Stimulated activated CD8-positive, alpha-beta memory T cell treated with anti-CD3 and anti-CD28 coated beads, Interleukin-15, amount 100 ng/mL, for 48 hours (primary cell): ENCODE results near the gene MYO7B.

Experiments used
- DNase-seq, 2 donors: peaks; one replicate each; pipeline ENCODE4 v3.0.0-alpha.2; 2020; ENCODE audit warnings: low read depth in 2 of 2

The MYO7B gene

DNA sequence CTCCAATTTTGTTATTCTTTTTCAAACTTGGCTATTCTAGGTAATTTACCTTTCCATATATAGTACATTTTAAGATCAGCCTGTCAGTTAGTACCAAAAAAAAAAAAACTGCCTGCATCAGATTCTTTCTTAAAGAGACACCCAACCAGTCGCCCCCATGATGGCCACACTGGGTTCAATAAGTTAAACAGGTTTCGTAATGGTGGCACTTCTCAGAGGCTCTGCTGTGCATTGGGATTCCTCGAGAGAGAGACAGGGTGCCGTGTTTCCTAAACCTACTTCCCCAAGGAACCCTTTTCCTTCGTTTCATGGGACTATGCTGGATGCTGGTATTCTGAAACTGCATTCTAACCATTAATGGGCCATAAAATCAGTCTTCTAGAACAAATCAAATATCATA, 37.4 kb downstream of the MYO7B start:
- DNase-seq: no peak

DNA sequence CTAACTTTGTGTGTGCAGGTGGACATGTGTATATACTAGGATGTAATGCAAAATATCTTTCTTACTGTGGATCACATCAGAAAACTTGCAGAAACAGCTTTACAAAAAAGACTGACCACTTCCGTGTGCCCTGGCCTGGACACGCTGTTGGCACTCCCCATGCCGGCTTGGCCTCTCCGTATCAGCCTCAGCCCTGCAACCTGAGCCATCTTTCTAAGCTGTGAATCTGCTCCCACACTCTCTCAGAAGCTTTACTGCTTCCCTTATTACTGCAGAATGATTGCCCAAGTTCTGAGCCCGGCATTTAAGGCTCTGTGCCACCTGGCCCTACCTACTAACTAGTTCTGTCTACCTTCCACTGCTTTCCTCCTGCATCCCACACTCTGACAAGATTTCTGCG, 37.8 kb downstream of the MYO7B start:
- DNase-seq: no peak

DNA sequence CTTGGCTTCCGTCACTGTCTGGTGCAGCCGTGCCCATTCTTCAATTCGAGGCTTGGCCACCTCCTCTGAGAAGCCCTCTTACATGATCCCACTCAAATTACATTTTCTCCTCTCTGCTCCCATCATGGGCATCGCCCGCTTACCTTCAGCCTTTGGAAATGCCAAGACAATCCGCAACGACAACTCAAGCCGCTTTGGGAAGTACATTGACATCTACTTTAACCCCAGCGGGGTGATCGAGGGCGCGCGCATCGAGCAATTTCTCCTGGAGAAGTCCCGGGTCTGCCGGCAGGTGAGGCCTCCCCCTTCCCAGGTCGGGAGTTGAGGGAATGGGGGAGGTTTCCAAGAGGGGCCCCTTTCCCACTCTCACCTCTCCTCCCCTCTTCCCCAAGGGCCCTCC, 38.3 kb downstream of the MYO7B start:
- no peak for DNase-seq

DNA sequence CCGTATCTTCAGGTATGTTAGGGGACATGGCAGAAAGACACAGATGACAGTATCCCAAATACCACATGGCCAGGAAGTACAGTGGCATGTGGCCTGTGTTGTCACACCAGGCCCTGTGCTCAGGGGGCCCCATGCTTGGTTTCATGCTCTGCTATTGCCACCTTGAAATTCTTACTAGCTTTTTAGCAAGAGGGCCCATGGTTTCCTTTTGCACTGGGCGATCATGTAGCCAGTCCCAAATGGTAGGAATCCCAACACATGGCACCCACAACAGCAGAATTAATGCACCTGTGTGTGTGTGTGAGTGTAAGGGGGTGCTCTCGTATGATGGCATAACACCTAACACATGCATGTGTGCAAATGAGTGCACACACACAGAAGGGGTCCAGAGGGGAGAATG, 39.2 kb downstream of the MYO7B start:
- no peak for DNase-seq

DNA sequence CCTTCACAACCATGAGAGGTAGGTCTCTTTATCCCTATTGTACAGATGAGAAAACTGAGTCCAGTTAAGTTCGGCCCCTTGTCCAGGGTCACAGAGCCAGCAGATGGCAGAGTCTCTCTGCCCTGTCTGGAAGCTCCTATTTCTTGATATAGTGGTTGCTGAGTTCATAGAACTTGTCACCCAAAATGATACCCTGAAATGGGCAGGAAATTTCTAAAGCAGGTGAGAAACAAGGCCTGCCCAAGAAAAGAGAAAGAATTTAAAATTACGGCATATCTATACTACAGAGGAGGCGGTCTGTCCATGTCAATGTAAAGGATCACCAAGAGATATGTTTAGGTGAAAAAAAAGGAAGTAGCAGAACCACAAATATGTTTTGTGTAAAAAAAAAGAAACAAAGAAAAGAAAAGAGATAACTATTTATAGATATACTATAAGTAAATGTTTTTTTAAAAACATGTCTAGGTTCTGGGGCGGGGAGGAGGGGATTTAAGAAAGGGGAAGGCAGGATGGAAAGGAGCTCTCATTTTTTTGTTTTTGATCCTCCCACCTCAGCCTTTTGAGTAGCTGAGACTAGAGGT, 39.8 kb downstream of the MYO7B start:
- DNase-seq: no peak

DNA sequence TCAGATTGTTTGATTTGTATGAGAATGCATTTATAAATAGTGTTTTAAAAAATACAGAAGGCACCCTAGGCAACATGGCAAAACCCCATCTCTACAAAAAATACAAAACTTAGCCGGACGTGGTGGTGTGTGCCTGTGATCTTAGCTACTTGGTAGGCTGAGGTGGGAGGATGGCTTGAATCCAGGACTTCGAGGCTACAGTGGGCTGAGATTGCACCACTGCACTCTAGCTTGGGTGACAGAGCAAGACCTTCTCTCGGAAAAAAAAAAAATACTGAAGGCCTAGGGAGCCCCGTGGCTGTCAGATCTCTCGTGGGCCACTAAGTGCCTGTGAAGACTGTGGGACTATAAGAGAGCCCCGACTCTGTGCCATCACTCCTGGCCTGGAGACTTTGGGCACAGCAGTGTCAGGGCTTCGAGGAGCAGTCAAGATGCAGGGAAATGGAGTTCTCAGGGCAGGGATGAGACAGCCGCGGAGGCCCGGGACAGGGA, 40.5 kb downstream of the MYO7B start:
- no peak for DNase-seq

DNA sequence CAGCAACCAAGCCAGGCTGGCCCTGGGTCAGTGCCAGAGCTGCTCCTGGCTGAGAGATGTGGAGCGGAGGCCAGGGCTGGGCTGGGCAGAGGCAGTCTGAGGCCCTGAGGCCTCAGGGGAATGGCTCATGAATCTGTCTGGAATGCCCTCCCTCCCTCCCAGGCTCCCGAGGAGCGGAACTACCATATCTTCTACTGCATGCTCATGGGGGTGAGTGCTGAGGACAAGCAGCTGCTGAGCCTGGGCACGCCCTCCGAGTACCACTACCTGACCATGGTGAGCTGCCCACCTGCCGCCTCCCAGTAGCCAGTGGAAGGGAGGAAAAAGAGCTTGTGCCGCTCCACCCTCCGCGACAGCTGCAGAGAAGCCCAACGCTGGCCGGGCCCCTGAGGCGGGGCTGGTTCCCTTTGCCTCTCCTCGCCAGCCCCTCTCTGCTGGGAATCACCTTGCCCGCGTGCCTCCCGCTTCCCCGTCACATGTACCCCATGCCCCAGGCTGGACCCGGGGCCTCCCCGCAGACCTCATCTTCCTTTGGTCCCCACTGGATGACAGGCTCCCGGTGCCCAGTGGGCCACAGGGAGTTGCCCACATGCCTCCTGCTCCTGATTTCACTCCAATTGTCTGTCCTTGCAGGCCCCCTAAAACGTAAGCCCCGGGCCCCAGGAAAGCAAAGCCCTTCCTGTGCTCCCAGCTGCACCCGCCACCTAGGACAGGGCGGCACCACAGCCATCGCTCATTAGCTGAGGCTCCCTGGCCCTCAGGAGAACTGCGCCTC, 41.1 kb downstream of the MYO7B start:
- no peak for DNase-seq

DNA sequence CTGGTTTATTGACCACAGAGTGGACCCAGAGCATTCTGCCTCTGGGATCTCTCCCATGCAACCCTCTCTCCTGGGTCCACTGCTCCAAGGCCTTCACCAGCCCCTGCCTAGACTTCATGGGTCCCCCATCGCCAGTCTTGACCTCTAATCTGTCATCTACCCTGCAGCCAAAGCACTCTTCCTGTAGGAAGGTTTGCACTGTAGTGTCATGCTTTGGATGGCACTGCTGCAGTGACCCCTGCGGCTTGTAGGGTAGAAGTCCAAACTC, 41.7 kb downstream of the MYO7B start:
- no peak for DNase-seq

DNA sequence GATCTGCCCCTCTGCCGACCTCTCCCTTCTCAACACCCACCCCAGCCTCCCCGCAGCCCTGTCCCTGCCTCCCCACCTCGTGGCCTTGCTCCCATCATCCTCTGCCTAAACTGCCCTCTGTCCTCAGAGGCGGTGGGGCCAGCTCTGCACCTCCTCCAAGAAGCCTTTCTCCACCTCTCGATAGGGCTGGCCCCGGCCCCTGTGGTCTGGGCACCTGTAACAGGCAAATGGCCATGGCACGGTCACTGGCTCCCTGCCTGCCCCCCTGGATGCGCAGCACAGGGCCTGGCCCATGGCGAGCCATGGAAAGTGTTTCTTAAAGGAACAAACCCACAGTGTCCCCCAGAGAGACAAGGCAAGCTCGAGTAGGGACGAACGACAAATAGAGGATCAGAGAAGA, 42.0 kb downstream of the MYO7B start:
- DNase-seq: no peak

DNA sequence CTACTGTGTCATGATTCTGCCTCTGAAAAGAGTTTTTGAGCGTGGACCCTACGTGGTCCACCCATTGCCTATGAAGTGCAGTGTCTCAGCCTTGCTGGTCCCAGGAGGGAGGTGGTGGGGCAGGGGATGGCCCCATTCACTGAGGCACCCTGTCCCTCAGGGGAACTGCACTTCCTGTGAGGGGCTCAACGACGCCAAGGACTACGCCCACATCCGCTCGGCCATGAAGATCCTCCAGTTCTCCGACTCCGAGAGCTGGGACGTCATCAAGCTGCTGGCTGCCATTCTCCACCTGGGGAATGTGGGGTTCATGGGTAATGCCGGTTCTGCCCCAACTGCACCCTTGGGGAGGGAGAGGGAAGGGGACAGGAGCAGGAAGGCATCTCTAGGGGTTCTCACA, 42.5 kb downstream of the MYO7B start:
- DNase-seq: no peak

DNA sequence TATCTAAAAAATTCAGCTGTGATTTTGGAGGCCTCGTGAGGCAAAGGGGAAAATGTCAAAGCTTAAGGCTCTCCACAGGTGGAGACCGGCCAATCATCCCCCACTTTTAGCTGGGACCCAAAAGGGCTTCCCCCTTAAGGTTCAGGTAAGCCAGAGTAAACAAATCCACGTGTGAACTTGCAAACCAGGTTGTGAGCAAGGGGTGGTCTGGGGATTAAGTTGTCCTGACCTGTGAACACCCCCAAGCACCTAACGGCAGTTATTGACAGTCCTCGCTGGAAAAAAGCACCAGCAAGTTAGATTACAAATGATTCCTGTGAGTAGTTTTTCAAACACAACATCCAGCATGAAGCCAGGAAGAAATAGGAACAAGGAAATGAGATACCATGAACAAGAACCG, 42.9 kb downstream of the MYO7B start:
- DNase-seq: no peak

DNA sequence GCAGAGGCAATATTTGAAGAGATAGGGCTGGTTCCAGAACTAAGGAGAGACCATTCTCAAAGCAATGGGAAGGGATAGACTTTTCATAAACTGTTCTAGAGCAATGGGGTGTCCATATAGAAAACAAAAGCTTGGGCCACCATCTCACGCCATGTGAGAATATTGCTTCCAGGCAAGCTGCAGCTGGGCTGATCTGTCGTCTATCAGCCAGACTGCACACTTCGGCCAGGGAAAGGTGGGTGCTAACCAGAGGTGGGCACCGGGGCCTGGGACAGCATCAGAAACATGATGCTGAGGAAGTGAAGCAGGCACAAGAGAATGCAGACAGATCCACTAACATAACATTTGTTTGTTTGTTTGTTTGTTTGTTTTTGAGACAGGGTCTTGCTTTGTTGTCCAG, 43.7 kb downstream of the MYO7B start:
- DNase-seq: no peak

DNA sequence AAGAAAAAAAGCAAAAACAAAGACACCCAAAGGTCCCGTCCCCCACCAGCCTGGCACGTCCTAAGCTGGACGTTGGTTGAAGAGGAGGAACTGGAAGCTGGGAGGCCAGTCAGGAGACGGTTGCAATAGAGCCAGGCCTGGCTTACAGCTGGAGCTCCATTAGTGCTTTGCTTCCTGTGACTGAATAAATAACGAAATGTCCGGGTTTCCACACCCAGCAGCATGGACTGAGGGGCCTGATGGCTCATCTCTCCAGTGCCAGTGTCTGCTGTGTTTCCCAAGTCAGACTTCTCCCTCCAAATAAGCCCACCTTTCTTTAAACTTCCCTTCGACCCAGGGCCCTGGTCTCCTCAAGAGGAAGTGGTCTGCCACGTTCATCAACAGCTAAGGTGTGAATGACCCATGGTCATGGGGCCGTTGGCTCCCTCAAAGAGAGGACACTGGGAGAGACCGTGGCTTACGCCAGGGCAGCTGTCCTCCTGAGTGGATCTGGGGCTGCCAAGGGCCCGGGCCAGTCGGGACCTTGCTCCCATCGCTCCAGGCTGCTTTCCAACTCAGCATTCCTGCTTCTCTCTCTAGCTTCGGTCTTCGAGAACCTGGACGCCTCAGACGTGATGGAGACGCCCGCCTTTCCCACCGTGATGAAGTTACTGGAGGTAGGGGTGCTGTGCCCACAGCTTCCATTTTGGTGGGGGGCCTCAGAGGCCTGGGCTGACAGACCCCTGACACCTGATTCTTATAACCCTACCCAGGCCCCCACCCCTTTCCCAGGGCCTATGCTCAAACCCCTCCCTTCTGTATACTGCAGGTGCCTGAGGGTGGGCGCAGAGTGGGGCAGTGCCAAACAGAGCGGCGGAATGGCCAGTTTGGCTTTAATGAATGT, 44.9 kb downstream of the MYO7B start:
- DNase-seq: no peak

DNA sequence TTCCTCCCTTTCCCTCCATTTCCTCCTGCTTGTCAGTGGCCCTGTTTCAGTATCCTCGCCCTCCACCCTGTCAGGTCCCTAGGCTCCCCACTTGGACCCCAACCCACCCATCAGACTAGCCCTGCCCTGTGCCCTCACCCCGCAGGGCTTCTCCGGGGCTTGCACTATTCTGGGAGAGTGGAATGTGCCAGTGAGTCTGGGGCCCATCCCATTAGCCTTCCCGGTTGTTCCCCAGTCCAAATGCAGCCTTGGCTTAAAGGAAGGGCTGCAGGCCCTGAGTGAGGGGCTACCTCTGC, 45.5 kb downstream of the MYO7B start:
- DNase-seq: no peak

DNA sequence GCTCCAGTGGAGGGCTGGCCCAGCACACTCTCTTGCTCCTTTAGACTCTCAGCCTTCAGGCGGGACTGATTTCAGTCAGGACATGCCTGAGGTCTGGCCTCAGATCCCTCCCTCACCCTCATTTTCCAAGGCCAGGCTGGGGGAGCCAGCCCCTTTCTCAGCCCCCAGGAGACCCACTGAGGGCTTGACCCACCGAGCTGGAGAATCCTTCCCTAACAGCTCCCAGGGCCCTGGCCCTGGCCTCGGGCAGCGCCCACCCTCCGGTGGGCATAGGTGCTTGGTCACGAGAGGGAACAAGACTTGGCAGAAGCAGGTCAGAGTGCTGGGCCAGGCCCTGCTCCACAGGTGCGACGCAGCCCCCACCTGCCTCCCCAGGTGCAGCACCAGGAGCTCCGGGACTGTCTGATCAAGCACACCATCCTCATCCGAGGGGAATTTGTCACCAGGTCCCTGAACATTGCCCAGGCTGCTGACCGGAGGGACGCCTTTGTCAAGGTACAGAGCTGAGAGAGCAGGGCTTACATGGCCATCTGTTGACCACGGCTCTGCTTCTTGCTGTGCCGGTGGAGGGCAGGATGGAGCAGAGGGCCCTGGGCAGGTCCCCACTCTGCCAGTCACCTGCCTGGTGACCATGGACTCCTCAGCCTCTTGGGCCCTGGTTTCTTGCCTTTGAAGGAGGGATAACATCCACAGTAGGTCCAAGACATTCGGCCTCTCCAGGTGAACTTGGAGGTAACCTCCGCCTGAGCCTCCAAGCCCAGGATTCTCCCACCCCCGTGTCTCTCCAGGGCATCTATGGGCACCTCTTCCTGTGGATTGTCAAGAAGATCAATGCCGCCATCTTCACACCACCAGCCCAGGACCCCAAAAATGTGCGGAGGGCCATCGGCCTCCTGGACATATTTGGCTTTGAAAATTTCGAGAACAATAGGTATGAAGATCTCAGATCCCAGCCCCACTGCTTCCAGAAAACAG, 46.3 kb downstream of the MYO7B start:
- no peak for DNase-seq

DNA sequence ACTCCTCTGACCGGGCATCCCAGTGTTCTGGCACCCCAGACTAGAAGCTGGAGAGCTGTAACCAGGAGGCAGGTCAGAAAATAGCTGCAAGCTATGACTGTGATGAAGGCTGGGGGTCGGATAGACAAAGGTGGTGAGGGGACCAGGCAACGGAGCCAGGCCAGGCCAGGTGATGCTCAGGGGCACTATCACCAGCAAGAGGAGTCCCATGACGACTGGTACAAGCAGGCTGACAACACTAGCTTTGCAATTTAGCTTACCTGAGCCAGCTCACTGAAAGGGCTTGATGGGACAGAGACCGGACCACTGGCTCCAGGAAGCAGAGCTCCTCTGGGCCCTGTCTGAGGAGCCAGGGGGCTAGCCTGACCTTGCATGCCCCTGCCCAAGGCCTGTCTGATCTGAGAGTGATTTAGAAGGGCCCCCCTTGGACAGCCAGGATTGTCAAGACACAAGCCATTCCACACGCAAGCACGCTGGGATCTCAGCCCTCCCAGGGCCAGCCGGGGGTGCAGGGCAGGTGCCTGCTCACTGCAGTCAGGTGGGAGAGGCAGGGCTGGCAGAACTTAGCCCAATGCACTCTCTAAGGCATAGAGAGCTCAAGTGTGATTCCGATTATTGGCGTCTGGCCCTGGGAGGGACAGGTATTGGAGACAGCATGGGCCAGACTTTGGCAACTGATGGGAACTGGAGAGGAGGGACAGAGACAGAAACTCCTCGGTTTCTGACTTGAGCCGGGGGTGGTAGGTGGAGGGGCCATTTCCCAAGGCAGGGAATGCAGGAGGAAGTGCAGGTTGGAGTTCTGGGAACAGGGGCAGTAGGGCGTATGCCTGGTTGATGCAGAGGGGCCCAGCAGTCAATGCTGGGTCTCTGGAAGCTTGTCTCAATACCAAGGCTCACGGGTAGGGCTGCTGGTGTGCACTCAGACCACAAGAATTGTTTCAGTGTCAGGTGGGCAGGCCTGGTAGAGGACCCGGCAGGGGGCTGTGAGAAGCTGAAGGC, 47.7 kb downstream of the MYO7B start:
- DNase-seq: no peak

DNA sequence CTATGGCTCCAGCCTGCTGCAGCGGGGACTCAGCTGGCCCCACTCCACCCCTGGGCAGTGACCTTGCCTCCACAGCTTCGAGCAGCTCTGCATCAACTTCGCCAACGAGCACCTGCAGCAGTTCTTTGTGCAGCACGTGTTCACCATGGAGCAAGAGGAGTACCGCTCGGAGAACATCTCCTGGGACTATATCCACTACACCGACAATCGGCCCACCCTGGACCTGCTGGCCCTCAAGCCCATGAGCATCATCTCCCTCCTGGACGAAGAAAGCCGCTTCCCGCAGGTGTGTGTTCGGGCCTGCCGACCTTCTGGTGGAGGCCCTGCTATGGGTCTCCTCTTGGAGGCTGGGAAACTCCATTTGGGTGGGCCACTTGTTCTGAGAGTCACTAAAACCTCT, 48.6 kb downstream of the MYO7B start:
- no peak for DNase-seq

DNA sequence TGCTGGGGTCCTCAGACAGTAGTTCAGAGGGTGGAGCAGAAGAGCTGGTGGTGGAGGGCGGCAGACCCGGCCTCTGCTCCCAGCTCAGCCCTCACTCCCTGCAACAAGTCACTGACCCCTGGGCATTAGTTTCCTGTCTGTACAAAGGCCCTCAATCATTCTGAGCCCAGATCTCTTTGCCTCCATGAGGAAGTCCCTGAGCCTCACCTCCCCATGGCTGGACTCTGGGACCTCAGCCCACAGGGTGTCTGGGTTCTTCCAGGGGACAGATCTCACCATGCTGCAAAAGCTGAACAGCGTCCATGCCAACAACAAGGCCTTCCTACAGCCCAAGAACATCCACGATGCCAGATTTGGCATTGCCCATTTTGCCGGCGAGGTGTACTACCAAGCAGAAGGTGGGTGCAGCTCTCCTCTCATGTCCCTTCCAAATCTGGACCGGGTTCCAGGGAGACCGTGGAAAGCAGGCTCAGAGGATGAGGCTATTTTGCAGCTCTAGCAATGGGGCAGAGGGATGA, 49.1 kb downstream of the MYO7B start:
- no peak for DNase-seq

DNA sequence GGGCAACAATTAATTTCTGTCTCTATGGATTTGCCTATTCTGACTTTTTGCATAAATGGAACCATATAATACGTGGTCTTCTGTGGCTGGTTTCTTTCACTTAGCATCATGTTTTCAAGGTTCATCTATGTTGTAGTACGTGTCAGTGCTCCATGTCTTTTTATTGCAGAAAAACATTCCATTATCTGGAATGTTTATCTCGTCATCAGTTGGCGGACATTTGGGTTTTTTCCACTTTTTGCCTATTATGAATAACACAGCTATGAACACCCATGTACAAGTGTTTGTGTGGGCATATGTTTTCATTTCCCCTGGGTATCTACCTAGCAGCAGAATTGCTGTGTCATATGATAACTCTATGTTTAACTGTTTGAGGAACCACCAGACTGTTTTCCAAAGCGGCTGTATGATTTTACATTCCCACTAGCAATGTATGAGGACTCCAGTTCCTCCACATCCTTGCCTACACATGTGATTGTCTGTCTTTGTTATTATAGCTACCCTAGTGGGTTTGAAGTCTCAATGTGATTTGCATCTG, 49.9 kb downstream of the MYO7B start:
- no peak for DNase-seq

DNA sequence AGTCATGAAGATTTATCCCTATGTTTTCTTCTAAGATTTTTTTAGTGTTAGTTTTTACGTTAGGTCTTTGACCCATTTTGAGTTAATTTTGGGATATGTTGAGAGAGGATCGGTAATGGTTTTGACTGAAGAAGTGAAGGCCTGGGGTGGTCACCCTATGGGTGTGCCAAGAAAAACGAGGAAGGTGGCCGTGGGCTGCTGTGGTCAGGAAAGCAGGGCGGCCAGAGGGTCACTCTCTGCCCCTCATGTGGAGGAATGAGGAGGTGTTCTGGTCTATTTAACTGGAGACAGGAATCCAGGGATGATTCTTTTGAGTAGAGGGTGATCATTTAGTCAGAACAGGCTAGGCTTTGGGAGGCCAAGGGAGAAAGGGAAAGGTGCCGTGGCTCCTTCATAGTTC, 50.7 kb downstream of the MYO7B start:
- DNase-seq: no peak
